Mesothelial cell of epicardium (in vitro differentiated cells): Measurements from ENCODE around the gene LRRC1. TPM values are rescaled to one million over a fixed set of nuclear protein-coding genes. Genes with fewer than 3 reads are reported as not detected.

Source experiments
- DNase-seq, 2 experiments: peaks; one replicate each; pipeline ENCODE4 v3.0.0; 2021; ENCODE audit warnings: low spot score in 2 of 2; ENCODE audit not compliant: unreplicated experiment in 2 of 2
- H3K27ac Mint-ChIP-seq: 2 replicates; pipeline ENCODE4 v1.8.0; 2021; ENCODE audit warnings: mixed read lengths
- H3K27me3 Mint-ChIP-seq: 2 replicates; pipeline ENCODE4 v1.8.0; 2021; ENCODE audit warnings: low read depth, mixed read lengths
- H3K36me3 Mint-ChIP-seq: 2 replicates; pipeline ENCODE4 v1.8.0; 2021; ENCODE audit warnings: mixed read lengths
- H3K4me1 Mint-ChIP-seq: 2 replicates; pipeline ENCODE4 v1.8.0; 2021; ENCODE audit warnings: mixed read lengths
- H3K4me3 Mint-ChIP-seq: 2 replicates; pipeline ENCODE4 v1.8.0; 2021; ENCODE audit warnings: mild to moderate bottlenecking, moderate library complexity, mixed read lengths
- H3K9me3 Mint-ChIP-seq: 2 replicates; pipeline ENCODE4 v1.8.0; 2021; ENCODE audit warnings: mixed read lengths
- total RNA-seq: library from RNA; stranded (reverse); gene quantifications from 3 replicates; pipeline ENCODE4 v1.2.1, GENCODE V29; 2021
- TF ChIP-seq, protein P1 (sequence below): fragments of 200-600 bp; sonication (generic); IDR thresholded peaks from one replicate; pipeline ENCODE4 v1.5.0; 2021; ENCODE audit warnings: antibody characterized with exemption; ENCODE audit not compliant: unreplicated experiment

Gene LRRC1
- total RNA-seq, 1 donor from 2014 or later, result 30.4 TPM

GRCh38 chr6:53828215-53828614, 33.4 kb downstream of the LRRC1 start:
- Mint-ChIP-seq H3K4me1 (peaks cover 21% of the 10 kb centered on the region), H3K27me3 (no peaks in the 10 kb centered on the region), H3K27ac (no peak overlapping the region)

DNA sequence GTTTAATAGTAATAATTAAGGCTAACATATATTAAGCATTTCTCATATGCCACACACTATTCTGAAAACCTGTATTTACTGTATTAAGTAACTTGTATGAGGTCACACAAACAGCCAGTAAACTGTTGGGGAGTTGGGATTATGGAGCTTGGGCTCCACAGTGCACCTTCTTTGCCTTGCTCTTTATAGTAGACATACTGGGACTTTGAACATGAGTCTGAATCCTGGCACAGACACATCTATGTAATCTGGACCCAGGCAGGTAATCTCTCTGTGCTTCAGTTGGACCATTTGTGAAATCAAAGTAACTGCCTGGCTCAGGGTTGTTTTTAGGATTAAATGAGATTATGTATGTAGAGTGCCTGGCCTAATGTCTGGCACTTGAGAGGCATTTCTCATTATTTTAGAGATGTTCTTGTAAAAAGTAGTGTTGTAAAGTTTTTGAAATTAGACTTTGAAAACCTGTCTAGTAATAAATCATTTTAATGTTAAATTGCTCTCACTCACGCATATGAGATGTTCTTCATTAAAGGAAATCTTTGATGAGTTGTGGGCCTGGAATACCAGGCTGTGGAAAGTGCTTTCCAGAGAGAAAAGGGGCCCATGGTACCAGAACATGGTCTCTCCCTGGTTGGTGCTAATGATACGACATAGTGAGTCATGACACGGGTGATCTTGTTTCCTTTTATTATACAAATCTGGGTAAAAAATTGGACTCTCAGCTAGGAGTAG, 34.3 kb downstream of the LRRC1 start:
- DNase-seq, result no peak
- Mint-ChIP-seq H3K9me3 (no peaks in the 10 kb centered on the region), H3K4me3 (no peak overlapping the region)

More at GRCh38 chr6:53828215-53828614, 33.4 kb downstream of the LRRC1 start:
- Mint-ChIP-seq H3K36me3 (no peaks in the 10 kb centered on the region), H3K4me3 (no peak overlapping the region), H3K9me3 (peaks cover 5% of the 10 kb centered on the region)
- TF ChIP-seq, protein P1, sequence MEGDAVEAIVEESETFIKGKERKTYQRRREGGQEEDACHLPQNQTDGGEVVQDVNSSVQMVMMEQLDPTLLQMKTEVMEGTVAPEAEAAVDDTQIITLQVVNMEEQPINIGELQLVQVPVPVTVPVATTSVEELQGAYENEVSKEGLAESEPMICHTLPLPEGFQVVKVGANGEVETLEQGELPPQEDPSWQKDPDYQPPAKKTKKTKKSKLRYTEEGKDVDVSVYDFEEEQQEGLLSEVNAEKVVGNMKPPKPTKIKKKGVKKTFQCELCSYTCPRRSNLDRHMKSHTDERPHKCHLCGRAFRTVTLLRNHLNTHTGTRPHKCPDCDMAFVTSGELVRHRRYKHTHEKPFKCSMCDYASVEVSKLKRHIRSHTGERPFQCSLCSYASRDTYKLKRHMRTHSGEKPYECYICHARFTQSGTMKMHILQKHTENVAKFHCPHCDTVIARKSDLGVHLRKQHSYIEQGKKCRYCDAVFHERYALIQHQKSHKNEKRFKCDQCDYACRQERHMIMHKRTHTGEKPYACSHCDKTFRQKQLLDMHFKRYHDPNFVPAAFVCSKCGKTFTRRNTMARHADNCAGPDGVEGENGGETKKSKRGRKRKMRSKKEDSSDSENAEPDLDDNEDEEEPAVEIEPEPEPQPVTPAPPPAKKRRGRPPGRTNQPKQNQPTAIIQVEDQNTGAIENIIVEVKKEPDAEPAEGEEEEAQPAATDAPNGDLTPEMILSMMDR, result no peak
- DNase-seq, result no peak

DNA sequence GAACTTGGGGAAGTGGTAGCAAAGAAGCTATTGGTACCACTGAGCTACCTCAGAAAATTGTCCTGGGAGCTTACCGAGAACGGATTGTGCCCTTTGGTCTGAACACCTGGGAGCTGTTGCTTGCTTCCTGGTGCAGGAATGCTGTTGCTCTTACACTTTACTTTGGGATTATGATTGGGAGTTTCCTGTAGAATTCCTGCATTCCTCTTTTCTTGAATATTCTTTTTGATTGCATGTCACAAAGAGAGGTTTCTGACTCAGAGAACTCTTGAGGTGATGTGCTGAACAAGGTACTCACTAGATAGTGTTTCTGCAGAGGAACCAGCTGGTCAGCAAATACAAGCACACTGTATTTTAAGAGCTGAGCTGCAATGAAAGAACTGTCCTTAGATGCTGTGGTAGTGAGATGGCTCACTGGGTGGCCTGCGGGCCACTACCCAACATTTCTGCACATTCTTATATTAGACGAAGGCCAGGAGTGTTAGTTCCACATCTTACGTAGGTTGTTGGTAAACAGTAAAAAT, 35.0 kb downstream of the LRRC1 start:
- H3K4me3 Mint-ChIP-seq, result no peak overlapping the region
- TF ChIP-seq, protein P1, result no peak
- peaks cover 28% of the 10 kb centered on the region for H3K4me1 Mint-ChIP-seq
- H3K36me3 Mint-ChIP-seq, result no peaks in the 10 kb centered on the region
- DNase-seq, result no peak
- no peaks in the 10 kb centered on the region for H3K9me3 Mint-ChIP-seq
- no peaks in the 10 kb centered on the region for H3K27me3 Mint-ChIP-seq
- no peak overlapping the region for H3K27ac Mint-ChIP-seq

More for the DNA sequence above, 34.3 kb downstream of the LRRC1 start:
- Mint-ChIP-seq H3K36me3 (no peaks in the 10 kb centered on the region), H3K27me3 (no peaks in the 10 kb centered on the region), H3K27ac (no peak overlapping the region), H3K4me1 (peaks cover 26% of the 10 kb centered on the region)
- TF ChIP-seq, protein P1, result no peak

GRCh38 chr6:53830366-53830765, 35.6 kb downstream of the LRRC1 start:
- Mint-ChIP-seq H3K9me3 (no peaks in the 10 kb centered on the region), H3K27me3 (no peaks in the 10 kb centered on the region), H3K4me1 (peaks cover 28% of the 10 kb centered on the region), H3K27ac (no peak overlapping the region), H3K4me3 (no peak overlapping the region), H3K36me3 (no peaks in the 10 kb centered on the region)
- no peak for DNase-seq
- TF ChIP-seq, protein P1, result no peak

DNA sequence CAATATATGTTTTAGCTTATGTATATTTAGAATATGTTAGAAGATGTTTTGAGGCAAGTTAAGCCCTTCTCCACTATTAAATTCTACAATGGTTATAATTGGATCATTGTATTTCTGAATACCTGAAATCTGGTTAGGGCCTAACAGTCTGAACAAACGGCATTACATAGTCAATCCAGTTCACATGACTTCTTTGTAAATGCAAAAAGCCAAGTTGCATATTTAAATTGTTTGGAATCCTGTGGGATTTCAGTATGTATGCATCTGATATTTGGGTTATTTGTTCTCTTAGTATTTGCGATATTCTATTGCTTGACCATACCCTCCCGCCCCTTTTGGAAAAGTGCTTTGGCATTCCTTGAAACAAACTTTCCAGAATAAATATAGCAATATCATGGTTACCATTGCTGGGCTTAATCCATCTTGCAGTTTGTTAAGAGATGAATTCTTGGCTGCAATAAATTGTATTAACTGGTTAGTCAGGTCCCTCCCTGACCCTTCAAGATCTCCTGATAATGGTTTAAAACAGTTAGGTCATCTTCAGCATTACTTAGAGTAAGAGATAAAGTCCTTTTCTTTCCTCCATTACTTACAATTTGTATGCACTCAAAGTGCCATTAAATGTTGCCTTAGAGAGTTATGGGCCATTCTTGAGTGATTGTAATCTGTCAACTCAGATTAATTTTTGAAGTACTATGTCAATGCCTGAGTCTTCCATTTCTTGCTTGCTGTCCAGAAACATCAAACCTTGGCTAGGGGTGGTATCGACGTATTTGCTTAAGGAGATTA, 36.5 kb downstream of the LRRC1 start:
- Mint-ChIP-seq H3K27ac (no peak overlapping the region), H3K4me3 (no peak overlapping the region)
- TF ChIP-seq, protein P1, result no peak

More for the DNA sequence above, 36.5 kb downstream of the LRRC1 start:
- H3K4me1 Mint-ChIP-seq, result peaks cover 28% of the 10 kb centered on the region
- H3K9me3 Mint-ChIP-seq, result no peaks in the 10 kb centered on the region
- no peaks in the 10 kb centered on the region for H3K36me3 Mint-ChIP-seq
- no peak for DNase-seq
- no peaks in the 10 kb centered on the region for H3K27me3 Mint-ChIP-seq
